HCT116 (cell line): Measurements from ENCODE around the gene ACLY. TPM values are rescaled to one million over a fixed set of nuclear protein-coding genes. Genes with fewer than 3 reads are reported as not detected.

Source experiments
- ATAC-seq: fragments of 200-7000 bp; cut with Tn5 transposase; 2 replicates; pipeline ENCODE4 v1.9.1; 2020; ENCODE audit warnings: mild to moderate bottlenecking, moderate library complexity
- BruUV-seq: library from RNA; stranded (reverse); fragments of 400-500 nt; replicated peaks from 2 replicates; lab custom pipeline; 2021; lab: Mats Ljungman, UMichigan
- CTCF ChIA-PET: fragments of 300-600 bp; sonication (Branson Sonifier 250); formaldehyde crosslinking; loops from one replicate; lab custom pipeline; 2021; ENCODE audit warnings: antibody characterized with exemption; lab: Charles Lee
- POLR2A ChIA-PET: fragments of 300-600, 350-600 bp; sonication (Branson Sonifier 250); formaldehyde crosslinking; loops from one replicate; lab custom pipeline; 2021; ENCODE audit warnings: antibody characterized with exemption; lab: Charles Lee
- RAD21 ChIA-PET, 2 experiments: fragments of 300-600 bp; sonication (Branson Sonifier 250); formaldehyde crosslinking; loops; one replicate each; lab custom pipeline; 2023; ENCODE audit warnings: low total read pairs in 2 of 2; ENCODE audit not compliant: uncharacterized antibody in 2 of 2, unreplicated experiment in 2 of 2, low non-redundant PET in 1 of 2; lab: Charles Lee
- DNase-seq: peaks from one replicate; pipeline ENCODE4 v3.0.0-alpha.2; 2010; ENCODE audit warnings: low read depth, low spot score
- H2AFZ ChIP-seq: fragments of 200-600 bp; shearing (Covaris generic), sonication (generic); 2 replicates; pipeline ENCODE4 v1.6.1; 2017; ENCODE audit warnings: low read depth, mixed run types, mixed read lengths, antibody characterized with exemption, low read length; ENCODE audit not compliant: poor library complexity, severe bottlenecking
- H3K27ac ChIP-seq: 2 replicates; pipeline ENCODE4 v1.5.1; 2012; ENCODE audit warnings: low read depth, low read length
- H3K27me3 ChIP-seq: fragments of 200-600 bp; sonication (generic); 2 replicates; pipeline ENCODE4 v1.6.1; 2016; ENCODE audit warnings: mixed run types, low read length, mixed read lengths; ENCODE audit not compliant: insufficient read depth
- H3K36me3 ChIP-seq, 2 experiments: fragments of 200-500 bp in 1 of 2; fragments of 200-600 bp in 1 of 2; sonication (Bioruptor generic) in 1 of 2; sonication (generic) in 1 of 2; 2 replicates each; pipeline versions ENCODE4 v1.5.1 to v1.6.1; 2014 to 2016; ENCODE audit warnings: low read length in 2 of 2, inconsistent platforms in 1 of 2, mixed read lengths in 1 of 2, mixed run types in 1 of 2; ENCODE audit not compliant: insufficient read depth in 2 of 2, control insufficient read depth in 1 of 2
- H3K4me1 ChIP-seq, 2 experiments: fragments of 200-600 bp in 1 of 2; sonication (generic) in 1 of 2; 2 replicates each; pipeline versions ENCODE4 v1.5.1 to v1.6.1; 2012 to 2017; ENCODE audit warnings: low read length in 2 of 2, inconsistent platforms in 1 of 2, mild to moderate bottlenecking in 1 of 2, mixed read lengths in 1 of 2, mixed run types in 1 of 2, moderate library complexity in 1 of 2; ENCODE audit not compliant: insufficient read depth in 2 of 2, control insufficient read depth in 1 of 2
- H3K4me2 ChIP-seq: fragments of 200-600 bp; sonication (generic); 2 replicates; pipeline ENCODE4 v1.6.1; 2017; ENCODE audit warnings: mixed run types, low read length, mixed read lengths
- H3K4me3 ChIP-seq, 2 experiments: fragments of 200-600 bp in 1 of 2; sonication (generic) in 1 of 2; replicated peaks in 1 of 2; 2 replicates each; pipeline ENCODE4 v1.5.1; 2011 to 2016; ENCODE audit warnings: low read length in 2 of 2, control low read depth in 1 of 2, low read depth in 1 of 2, mild to moderate bottlenecking in 1 of 2, mixed read lengths in 1 of 2, mixed run types in 1 of 2
- H3K79me2 ChIP-seq: fragments of 200-600 bp; sonication (generic); 2 replicates; pipeline ENCODE4 v1.6.1; 2017; ENCODE audit warnings: mild to moderate bottlenecking, mixed run types, low read length, moderate library complexity, mixed read lengths; ENCODE audit not compliant: insufficient read depth
- H3K9ac ChIP-seq: fragments of 200-600 bp; sonication (generic); 2 replicates; pipeline ENCODE4 v1.6.1; 2016; ENCODE audit warnings: low read length, mixed read lengths
- H3K9me2 ChIP-seq: fragments of 200-600 bp; sonication (generic), shearing (Covaris generic); 2 replicates; pipeline ENCODE4 v1.6.1; 2017; ENCODE audit warnings: mixed run types, mild to moderate bottlenecking, moderate library complexity; ENCODE audit not compliant: insufficient read depth
- H3K9me3 ChIP-seq, 2 experiments: fragments of 200-500 bp in 1 of 2; fragments of 200-600 bp in 1 of 2; sonication (Bioruptor generic) in 1 of 2; sonication (generic) in 1 of 2; 2 replicates each; pipeline ENCODE4 v1.6.1; 2014 to 2017; ENCODE audit warnings: low read length in 2 of 2, mixed read lengths in 2 of 2, inconsistent platforms in 1 of 2, low read depth in 1 of 2, mild to moderate bottlenecking in 1 of 2, mixed run types in 1 of 2, moderate library complexity in 1 of 2; ENCODE audit not compliant: control insufficient read depth in 1 of 2, insufficient read depth in 1 of 2
- H4K20me1 ChIP-seq: fragments of 200-600 bp; sonication (generic), shearing (Covaris generic); 2 replicates; pipeline ENCODE4 v1.6.1; 2017; ENCODE audit warnings: mixed run types, mild to moderate bottlenecking, moderate library complexity; ENCODE audit not compliant: insufficient read depth
- CTCF ChIP-seq, 3 experiments: fragments of 200-600 bp in 1 of 3; sonication (generic) in 1 of 3; IDR thresholded peaks in 2 of 3; conservative IDR thresholded peaks in 1 of 3; 2 replicates each; pipeline ENCODE4 v1.5.1; 2012 to 2017; ENCODE audit warnings: low read depth in 2 of 3, low read length in 2 of 3, antibody characterized with exemption in 1 of 3, borderline replicate concordance in 1 of 3, control low read depth in 1 of 3, mild to moderate bottlenecking in 1 of 3, mixed read lengths in 1 of 3, mixed run types in 1 of 3, moderate library complexity in 1 of 3; ENCODE audit not compliant: insufficient read depth in 1 of 3
- POLR2AphosphoS5 ChIP-seq: IDR thresholded peaks from 2 replicates; pipeline ENCODE4 v1.6.1; 2011; ENCODE audit warnings: mild to moderate bottlenecking, low read depth, low read length, moderate library complexity
- SIN3A ChIP-seq: IDR thresholded peaks from 2 replicates; pipeline ENCODE4 v1.6.1; 2012; ENCODE audit warnings: low read depth
- intact Hi-C: fragments of 100-400 bp; cut with micrococcal nuclease; formaldehyde crosslinking; loops from 2 replicates; pipeline ENCODE4 v1.10.0; 2022
- total RNA-seq: library from RNA; stranded (reverse); gene quantifications from one replicate; pipeline ENCODE4 v1.2.1, GENCODE V29; 2021; ENCODE audit not compliant: unreplicated experiment

Gene ACLY
- total RNA-seq, 1 experiment from 2014 or later = 222 TPM

- no peaks in the 10 kb centered on the region for H3K9me3 ChIP-seq
- no peaks in the 10 kb centered on the region for H3K9me2 ChIP-seq
- ChIA-PET POLR2A (interaction anchor here (0.7 to 3.0 kb wide), 9 partner anchors 8 to 180 kb away, joined by 3 to 17 read pairs (median 4); partner anchors contain the start of genes DNAJC7, JUP and NKIRAS2), RAD21 (interaction anchor here (0.6 to 1.5 kb wide), 4 partner anchors 54 to 444 kb away, joined by 3 to 5 read pairs (median 3); partner anchors contain the start of gene NKIRAS2 (in 2 of the 2)), CTCF (interaction anchor here (0.6 to 3.0 kb wide), 6 partner anchors 53 to 228 kb away, joined by 3 to 15 read pairs (median 4); partner anchors contain the start of genes DHX58, DNAJC7 and NKIRAS2)
- H4K20me1 ChIP-seq = no peaks in the 10 kb centered on the region
- H3K4me3 ChIP-seq = peak overlapping the region; percentile 54 to 77
- H3K79me2 ChIP-seq = peaks cover 18% of the 10 kb centered on the region
- TF ChIP-seq POLR2AphosphoS5 (peak; percentile 66), CTCF (IDR thresholded peaks at IDR 0.05 in 2 of 3, conservative IDR thresholded peaks at IDR 0.05 in 1 of 3; ENCODE audit: borderline replicate concordance in 1 of 3, insufficient read depth in 1 of 3, low read depth in 2 of 3, low read length in 2 of 3) (no peak), SIN3A (peak; percentile 37; the same call in 1 of the 2 replicates)
- ATAC-seq = peak; percentile 86
- H3K36me3 ChIP-seq = peaks cover 4 to 15% of the 10 kb centered on the region in 2 experiments; a peak in 2 of 4 replicates
- peak overlapping the region; percentile 83 for H3K9ac ChIP-seq
- intact Hi-C loops = loop anchor here (5.0 kb wide), 1 partner anchor 51 kb away; the partner anchor contains the start of gene DNAJC7
- peak overlapping the region; percentile 2 for H2AFZ ChIP-seq
- BruUV-seq = TSS peak; percentile 32
- H3K4me2 ChIP-seq = peak overlapping the region; percentile 82
- H3K27ac ChIP-seq = peak overlapping the region; percentile 73
- DNase-seq = peak; percentile 82
- no peaks in the 10 kb centered on the region for H3K27me3 ChIP-seq
- H3K4me1 ChIP-seq = peaks cover 7 to 22% of the 10 kb centered on the region in 2 experiments
These were observed 47.1 kb upstream of the ACLY start for GRCh38 chr17:41965694-41966462.
